Stimulated activated CD4-positive, alpha-beta T cell treated with anti-CD3 and anti-CD28 coated beads, Interleukin-1b, Interleukin-23, amount 100 ng/mL, for 4 hours (primary cell): ENCODE measurements around the gene DNAH10.
"Not testable (repeated sequence)": the region's sequence is repeated elsewhere in the genome, so short reads cannot be mapped to it uniquely, and the experiment has no call there.

ENCODE experiments used
- DNase-seq, 2 donors: peaks; one replicate each; pipeline ENCODE4 v3.0.0-alpha.2; 2020; ENCODE audit warnings: low read depth in 2 of 2

Gene DNAH10

GRCh38 chr12:123744836-123745235, 17.3 kb upstream of the DNAH10 start:
- DNase-seq = no peak

- DNase-seq = no peak
Observed at GRCh38 chr12:123747309-123747708, 14.8 kb upstream of the DNAH10 start.

DNA sequence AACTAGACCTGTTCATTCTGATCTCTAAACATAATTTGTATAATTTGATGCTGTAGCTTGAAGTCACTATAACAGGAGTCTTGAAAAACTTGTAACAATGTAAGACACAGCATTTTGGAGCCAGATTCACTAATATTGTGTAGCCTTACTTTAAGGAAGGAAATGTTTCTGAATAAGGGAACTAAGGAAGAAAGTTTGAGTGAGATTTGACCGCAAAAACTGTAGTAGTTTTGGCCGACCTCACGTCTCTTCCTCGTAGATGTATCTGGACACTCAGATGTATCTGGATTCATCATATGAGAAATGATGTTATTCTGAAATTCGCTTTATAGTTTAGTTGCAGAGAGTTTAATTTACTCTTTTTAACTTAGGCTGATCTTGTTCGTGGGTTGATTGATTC, 13.9 kb upstream of the DNAH10 start:
- no peak for DNase-seq

DNA sequence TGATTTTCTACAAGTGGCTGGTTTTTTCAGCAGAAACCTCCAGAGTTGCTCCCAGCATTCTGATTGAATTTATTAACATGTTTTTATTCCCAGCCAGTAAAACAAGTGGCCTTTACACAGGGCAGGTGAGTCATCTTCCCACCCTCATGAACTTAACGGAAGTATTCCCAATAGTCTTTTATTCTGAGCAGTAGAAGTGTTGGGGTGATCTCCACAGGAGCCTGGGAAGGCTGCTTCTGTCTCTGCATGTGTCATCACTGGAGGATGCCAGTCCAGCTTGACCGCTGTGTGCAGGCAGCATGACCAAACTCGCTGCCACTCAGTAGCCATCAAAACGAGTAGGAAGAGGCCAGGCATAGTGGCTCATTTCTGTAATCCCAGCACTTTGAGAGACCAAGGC, 13.4 kb upstream of the DNAH10 start:
- DNase-seq = no peak

DNA sequence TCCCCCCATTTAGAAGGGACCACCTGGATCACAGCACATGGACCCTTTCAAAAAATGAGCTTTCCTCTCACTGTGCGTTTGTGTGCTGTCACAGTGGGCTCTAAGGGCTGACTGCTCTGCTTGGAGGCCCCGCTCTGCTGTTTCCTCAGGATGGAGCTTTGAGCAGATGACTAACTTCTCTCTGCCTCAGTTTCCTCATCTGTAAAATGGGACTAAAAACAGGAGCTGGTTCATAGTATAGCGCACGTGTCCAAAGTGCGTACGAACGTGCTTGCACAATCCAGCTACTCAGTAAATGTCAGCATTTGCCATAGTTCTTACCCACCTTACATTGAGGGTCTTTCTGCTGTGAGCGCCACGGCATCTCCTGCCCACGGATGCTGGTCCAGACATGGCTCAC, 12.7 kb upstream of the DNAH10 start:
- no peak for DNase-seq

DNA sequence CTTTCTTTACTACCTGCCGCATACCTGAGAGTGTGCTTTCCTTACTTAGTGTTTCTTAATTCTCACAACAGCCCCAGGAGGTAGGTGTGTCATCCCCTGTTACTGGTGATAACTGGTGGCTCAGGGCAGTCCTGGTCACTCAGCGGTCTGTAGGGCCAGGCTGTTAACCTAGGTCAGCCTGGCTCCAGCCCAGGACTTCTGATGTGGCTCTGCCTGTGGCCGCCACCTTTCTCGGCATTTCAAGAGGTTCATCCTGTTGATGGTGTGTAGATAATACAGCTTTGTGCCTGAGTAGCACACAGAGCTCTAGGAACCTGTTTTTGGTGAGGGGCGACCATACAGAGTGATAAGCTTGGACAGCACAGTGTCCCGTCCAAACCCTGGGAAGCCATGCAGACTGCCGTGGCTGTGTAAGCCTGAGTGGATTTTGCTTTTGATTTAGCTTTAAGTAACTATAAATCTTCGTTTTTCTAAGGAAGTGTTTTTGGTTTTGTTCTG, 11.9 kb upstream of the DNAH10 start:
- DNase-seq = no peak

DNA sequence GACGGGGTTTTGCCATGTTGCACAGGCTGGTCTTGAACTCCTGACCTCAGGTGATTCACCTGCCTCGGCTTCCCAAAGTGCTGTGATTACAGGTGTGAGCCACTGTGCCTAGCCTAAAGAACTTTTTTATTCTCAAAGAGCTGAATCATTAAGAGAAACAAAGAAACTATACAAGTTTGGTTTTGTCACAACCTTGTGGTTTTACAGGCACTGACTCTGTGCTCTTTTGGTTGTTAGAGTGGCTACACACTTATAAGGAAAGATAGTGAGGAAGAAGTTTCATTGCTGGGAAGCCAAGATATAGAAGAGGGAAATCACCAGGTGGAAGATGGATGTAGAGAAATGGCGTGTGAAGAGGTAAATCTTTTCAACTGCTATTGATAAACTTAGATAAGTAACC, 10.1 kb upstream of the DNAH10 start:
- DNase-seq = no peak

- no peak for DNase-seq
Observed at GRCh38 chr12:123754041-123754772, 7.9 kb upstream of the DNAH10 start.

DNA sequence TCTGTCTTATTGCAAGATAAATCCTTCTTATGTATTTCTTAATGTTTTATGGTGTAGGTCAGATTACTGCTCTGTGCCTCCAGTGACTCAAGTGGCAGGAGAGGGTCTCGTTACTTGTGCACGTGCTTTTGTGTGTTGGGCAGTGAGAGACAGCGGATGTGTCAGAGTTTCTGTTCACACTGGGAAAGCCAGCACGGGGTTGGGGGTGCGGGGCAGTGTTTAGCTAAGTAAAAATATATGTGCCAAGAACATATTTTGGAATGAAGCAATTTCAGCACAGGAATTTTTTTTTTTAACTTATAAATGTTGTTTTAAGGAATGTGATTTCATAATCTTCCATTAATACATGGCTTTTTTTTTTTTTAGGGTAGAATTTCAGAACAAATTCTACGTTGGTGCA, 4.5 kb upstream of the DNAH10 start:
- DNase-seq = no peak

DNA sequence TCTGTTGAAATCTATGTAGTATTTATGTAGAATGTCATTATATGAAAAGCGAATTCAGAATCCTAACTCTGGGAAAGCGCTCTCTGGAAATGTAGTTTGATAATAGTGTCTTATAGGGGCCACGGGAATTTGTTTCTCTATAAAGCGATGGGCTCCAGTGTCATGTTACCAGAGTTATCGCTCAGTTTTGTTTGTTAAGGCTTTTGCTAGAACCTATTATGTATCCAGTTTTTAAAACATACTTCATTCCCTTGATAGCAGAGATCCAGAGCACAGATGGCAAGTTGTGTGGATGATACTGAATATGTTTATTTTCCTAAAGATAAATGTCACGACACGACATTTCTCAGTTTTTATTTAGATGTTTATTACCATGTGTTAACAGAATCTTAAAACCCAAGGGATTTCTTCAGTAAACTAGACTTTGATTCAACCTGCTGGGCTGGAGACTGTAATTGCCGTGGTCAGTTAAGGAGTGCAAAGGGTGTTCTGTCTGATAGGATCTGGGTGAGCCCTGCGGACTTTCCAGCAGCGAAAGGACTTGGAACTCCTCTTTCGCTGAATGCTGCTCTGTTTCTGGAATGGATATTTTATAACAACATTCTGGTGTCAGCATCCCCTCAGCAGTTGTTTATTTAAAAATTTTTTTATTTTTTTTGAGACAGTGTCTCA, 1.7 kb upstream of the DNAH10 start:
- DNase-seq = no peak

DNA sequence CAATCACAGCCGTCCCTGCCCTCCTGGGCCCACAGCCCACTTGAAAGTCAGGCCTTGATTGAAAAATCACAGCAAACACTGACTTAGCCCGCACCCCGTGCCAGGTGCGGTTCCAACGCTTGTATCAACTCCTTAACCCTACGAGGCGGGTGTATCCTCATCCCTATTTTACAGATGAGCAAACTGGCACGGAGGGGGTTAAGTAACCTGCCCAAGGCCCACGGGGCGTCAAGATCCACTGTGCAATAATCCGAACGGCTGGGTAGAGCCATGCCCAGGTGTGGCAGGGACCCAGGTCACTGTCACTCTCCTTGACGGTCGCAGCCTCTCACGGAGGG, 583 bp downstream of the DNAH10 start:
- no peak for DNase-seq

DNA sequence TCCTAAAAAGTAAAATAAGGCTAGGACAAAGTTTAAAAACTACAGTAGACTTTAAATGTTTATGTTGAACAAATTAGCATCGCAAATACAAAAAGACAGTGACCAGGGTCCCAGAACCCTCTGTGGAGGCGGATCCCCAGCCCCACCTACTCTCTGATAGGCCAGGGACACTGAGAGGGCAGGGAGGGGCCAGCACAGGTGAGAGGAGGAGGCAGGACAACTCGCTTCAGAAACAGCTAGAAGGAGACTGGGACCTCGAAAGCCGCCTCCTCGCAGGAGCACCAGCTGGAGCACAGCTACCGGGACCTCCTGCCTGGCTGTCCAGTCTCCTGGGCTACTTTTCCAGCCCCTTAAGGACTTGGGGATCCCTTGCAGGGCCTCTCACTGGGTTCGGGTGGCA, 992 bp downstream of the DNAH10 start:
- DNase-seq = no peak

GRCh38 chr12:123764109-123764508, 2.0 kb downstream of the DNAH10 start:
- DNase-seq = no peak

- DNase-seq = no peak
Observed at GRCh38 chr12:123765504-123766035, 3.5 kb downstream of the DNAH10 start.

GRCh38 chr12:123767613-123768012, 5.5 kb downstream of the DNAH10 start:
- no peak for DNase-seq

DNA sequence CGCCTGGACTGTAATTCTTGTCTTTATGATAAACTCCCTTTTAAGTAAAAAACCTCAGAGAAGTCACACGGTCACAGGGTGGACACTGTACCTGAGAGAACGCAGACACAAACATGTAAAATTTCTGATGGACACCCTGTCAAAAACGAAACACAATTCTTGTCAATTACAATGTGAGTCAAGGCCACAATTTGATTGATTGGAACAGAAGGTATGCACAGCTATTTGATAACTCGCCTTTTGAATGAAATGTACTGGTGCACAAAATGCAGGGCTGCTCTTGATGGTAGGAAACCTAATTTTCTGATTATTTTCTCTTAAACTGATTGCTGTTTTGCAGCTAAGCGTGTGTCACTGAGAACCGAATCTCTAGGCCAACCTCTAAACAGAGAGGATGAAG, 9.2 kb downstream of the DNAH10 start:
- DNase-seq = no peak

DNA sequence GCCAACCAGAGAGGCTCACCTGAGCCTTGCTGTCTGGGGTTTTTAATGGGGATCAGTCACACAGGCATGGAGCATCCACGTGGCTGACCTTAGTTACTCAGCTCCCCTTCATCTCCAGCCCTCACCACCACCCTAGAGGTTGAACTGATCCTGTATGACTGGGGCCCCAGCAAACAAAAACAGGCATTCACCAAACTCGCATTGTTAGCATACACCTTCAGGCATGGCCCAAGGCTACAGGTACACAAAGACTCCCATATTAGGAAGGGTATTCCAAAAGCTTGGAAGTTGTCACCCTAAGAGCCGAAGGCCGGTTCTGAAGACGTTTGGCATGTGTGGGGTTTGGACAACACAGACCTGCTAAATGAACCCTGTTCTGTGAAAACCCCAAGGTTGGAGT, 10.0 kb downstream of the DNAH10 start:
- no peak for DNase-seq

DNA sequence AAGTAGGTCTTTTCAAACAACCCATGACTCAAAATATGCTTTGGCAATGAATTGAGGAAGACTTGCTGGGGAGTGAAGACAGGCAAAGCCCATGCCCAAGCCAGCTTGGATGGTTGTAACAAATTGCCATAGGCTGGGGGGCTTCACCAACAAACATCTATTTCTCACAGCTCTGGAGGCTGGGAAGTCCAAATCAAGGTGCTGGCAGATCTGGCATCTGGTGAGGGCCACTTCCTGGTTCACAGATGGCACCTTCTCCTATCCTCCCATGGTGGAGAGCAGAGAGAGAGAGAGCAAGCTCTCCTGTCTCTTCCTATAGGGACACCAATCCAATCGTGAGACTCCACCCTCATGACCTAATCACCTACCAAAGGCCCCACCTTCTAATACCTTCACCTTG, 11.3 kb downstream of the DNAH10 start:
- no peak for DNase-seq

- no peak for DNase-seq
Observed at GRCh38 chr12:123779551-123779950, 17.4 kb downstream of the DNAH10 start.

GRCh38 chr12:123782997-123783792, 21.1 kb downstream of the DNAH10 start:
- DNase-seq = no peak

DNA sequence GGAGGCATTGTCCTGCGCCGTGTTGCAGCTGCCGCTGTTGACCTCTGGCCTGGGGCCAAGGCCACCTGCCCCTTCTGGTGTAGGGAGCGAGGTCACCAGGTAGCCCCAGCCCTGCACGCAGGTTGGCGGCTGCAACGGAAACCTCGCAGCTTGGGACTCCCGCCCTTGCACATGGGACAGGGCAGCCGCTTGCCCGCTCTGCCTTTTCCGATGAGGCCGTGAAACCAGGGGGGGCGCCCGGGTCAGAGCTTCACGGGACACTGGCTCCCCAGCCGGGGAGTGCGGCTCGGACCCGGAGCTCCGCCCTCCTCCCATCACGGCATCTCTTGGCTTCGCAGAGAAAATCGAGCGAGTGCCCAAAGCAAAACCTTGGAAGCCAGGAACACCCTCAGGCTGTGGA, 25.4 kb downstream of the DNAH10 start:
- no peak for DNase-seq

DNA sequence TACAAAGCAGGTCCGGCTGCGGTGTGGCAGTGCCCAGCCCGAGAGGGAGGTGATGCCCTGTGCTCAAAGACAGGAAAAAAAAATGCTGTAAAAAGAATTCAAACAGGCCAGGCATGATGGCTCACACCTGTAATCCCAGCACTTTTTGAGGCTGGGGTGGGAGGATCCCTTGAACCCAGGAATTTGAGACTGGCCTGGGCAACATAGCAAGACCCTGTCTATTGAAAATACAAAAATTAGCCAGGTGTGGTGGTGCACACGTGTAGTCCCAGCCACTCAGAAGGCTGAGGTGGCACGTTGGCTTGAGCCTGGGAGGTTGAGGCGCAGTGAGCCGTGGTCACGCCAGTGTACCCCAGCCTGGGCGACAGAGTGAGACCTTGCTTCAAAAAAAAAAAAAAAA, 26.4 kb downstream of the DNAH10 start:
- DNase-seq = no peak

- DNase-seq = not testable (repeated sequence)
Observed at GRCh38 chr12:123789422-123789821, 27.3 kb downstream of the DNAH10 start.
